Fibroblast of the conjunctiva (primary cell): ENCODE measurements around the gene RPL10A.
"Not testable (repeated sequence)": the region's sequence is repeated elsewhere in the genome, so short reads cannot be mapped to it uniquely, and the experiment has no call there.

Experiments
- DNase-seq: peaks from one replicate; pipeline ENCODE4 v3.0.0-alpha.2; 2010; ENCODE audit warnings: low read depth

Gene RPL10A

GRCh38 chr6:35512006-35512405 lies 43.8 kb downstream of the RPL10A start:
- no peak for DNase-seq

- DNase-seq = no peak
These were observed 44.5 kb downstream of the RPL10A start, which contains the start of gene TULP1 for GRCh38 chr6:35512740-35513139. Gene TULP1 (minus strand): TSS chr6:35512896. CDS start chr6:35512858, 38 bp downstream.

DNA sequence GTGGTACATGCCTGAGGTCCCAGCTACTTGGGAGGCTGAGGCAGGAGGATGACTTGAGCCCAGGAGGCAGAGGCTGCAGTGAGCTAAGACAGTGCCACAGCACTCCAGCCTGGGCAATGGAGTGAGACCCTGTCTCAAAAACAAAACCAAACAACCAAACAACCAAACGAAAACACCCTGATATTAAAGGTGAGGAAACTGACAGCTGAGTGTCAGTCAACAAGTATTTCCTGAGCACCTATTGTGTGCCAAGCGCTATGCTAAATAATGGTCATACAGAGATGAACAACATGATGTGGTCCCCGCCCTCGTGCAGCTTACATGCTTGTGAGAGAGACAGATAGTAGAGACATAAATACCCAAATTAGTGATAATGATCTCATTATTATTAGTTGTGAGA lies 46.4 kb downstream of the RPL10A start:
- DNase-seq = no peak

DNA sequence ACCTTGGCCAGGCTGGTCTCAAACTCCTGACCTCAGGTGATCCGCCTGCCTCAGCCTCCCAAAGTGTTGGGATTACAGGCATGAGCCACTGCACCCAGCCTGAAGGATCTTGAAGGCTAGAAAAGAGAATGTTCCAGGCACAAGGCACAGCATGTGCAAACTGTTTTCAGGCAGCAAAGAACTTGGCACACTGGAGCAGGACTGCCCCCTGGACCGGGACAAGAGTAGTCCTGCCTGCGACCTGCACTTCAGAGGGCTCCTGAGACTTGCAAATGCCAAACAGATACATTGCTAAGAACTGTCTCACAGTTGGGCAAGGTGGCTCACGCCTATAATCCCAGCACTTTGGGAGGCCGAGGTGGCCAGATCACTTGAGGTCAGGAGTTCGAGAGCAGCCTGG lies 47.7 kb downstream of the RPL10A start:
- not testable (repeated sequence) for DNase-seq

- no peak for DNase-seq
These were observed 48.5 kb downstream of the RPL10A start for GRCh38 chr6:35516712-35517111.

DNA sequence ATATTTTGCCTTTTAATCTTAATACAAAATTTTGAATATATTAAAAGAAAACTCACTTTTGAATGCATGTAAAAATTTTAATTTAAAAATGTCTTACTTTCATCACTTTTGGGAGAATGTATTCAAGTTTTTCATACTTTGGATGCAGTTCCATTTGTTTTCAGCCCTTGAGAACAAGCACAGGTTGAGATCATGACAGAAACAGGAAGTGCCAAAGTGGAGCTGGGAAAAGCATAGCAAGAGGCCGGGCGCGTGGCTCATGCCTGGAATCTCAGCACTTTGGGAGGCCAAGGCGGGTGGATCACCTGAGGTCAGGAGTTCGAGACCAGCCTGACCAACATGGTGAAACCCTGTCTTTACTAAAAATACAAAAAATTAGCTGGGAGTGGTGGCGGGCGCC lies 49.8 kb downstream of the RPL10A start:
- not testable (repeated sequence) for DNase-seq

DNA sequence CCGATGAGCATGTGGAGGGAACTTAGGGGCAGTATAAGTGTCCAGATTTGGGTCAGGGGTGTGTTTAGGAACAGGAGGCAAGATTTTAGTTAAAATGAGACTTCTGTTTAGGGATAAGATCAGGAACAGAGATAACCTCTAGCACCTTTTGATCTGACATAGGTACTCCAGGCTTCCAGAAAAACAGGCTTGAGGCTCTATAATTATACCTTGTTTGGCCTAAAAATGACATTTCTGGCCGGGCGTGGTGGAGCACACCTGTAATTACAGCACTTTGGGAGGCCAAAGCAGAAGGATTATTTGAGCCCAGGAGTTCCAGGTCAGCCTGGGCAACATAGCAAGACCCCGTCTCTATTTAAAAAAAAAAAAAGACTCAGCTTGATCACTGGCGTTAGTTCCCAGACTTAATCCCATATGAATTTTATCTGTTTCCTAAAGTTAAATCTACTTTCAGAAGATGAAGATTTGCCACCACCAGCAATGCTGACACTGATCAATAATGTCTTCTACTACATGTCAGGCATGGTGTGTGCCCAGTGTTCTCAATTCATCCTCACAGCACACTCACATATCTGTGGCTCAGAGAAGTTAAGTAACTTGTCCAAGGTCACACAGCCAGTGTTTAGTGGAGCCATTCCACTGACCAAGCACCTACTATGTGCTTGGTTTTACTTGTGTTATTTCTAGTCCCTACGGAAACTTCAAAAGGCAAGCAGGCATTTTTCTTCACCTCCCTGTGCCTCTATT lies 50.5 kb downstream of the RPL10A start:
- DNase-seq = no peak

DNA sequence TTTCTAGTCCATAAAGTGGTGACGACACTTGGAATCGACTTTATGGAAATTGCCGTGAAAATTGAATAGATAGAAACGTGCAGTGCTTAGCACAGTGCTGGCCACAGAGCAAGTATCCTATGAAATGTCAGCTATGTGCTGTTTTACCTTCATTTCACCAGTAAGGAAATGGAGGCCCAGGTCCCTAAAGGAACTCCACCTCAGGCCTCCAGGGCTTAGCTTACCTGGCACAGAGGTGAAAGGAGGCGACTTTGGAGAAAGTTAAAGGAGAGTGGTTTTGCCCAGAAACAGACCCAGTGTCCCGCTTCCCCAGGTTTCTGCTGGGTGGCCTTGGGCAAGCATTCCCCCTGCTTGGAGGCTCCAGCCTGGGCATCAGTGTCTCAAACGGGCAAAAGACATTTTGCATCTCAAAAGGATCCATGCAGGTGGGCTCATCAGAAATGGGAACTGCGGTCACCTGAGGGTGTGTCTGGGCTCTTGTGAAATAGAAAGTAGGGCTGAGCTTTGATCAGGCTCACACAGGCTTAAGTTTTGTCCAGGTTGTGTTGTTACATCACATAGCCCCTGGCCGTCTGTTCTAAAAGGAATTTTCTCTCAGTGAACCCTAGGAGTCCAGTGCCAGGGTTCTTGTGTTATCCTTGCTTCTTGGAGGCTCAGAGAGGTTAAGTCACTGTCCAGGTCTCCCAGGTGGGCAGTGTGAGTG lies 51.3 kb downstream of the RPL10A start:
- DNase-seq = no peak
